Loucy (cell line): ENCODE data around the gene FRG1.
"Not testable (repeated sequence)": the region's sequence is repeated elsewhere in the genome, so short reads cannot be mapped to it uniquely, and the experiment has no call there.

ENCODE experiments used
- H2AFZ ChIP-seq: fragments of 200-600 bp; sonication (generic); 2 replicates; pipeline ENCODE4 v1.6.0; 2016; ENCODE audit warnings: antibody characterized with exemption, mild to moderate bottlenecking, low read length, moderate library complexity
- H3F3A ChIP-seq: fragments of 200-600 bp; 2 replicates; pipeline ENCODE4 v1.6.0; 2016; ENCODE audit warnings: antibody characterized with exemption, low read depth, mild to moderate bottlenecking
- H3K27me3 ChIP-seq: fragments of 200-600 bp; sonication (generic); 2 replicates; pipeline ENCODE4 v1.6.1; 2014; ENCODE audit warnings: low read length, mild to moderate bottlenecking; ENCODE audit not compliant: insufficient read depth, poor library complexity, severe bottlenecking
- H3K36me3 ChIP-seq: fragments of 200-600 bp; sonication (generic); 2 replicates; pipeline ENCODE4 v1.6.1; 2016; ENCODE audit warnings: low read length; ENCODE audit not compliant: insufficient read depth
- H3K4me1 ChIP-seq: fragments of 200-600 bp; sonication (generic); 2 replicates; pipeline ENCODE4 v1.5.1; 2014; ENCODE audit warnings: low read length, mild to moderate bottlenecking; ENCODE audit not compliant: insufficient read depth, poor library complexity, severe bottlenecking
- H3K4me2 ChIP-seq: fragments of 200-600 bp; sonication (generic); 2 replicates; pipeline ENCODE4 v1.6.0; 2014; ENCODE audit warnings: antibody characterized with exemption, low read length, low read depth, mild to moderate bottlenecking; ENCODE audit not compliant: poor library complexity, severe bottlenecking
- H3K4me3 ChIP-seq: fragments of 200-600 bp; sonication (generic); 2 replicates; pipeline ENCODE4 v1.5.1; 2014; ENCODE audit warnings: low read length, mild to moderate bottlenecking, mixed read lengths; ENCODE audit not compliant: poor library complexity, severe bottlenecking
- H3K79me2 ChIP-seq: fragments of 200-600 bp; sonication (generic); 2 replicates; pipeline ENCODE4 v1.6.1; 2014; ENCODE audit warnings: low read length; ENCODE audit not compliant: insufficient read depth
- H3K9ac ChIP-seq: fragments of 200-600 bp; sonication (generic); 2 replicates; pipeline ENCODE4 v1.6.0; 2014; ENCODE audit warnings: mild to moderate bottlenecking, low read depth, low read length, moderate library complexity; ENCODE audit not compliant: poor library complexity, severe bottlenecking
- H3K9me2 ChIP-seq: fragments of 200-600 bp; sonication (generic); replicated peaks from 2 replicates; pipeline ENCODE4 v1.6.1; 2016; ENCODE audit warnings: low read depth, low read length, mixed read lengths
- H3K9me3 ChIP-seq: fragments of 200-600 bp; sonication (generic); 2 replicates; pipeline ENCODE4 v1.6.1; 2014; ENCODE audit warnings: mild to moderate bottlenecking, antibody characterized with exemption, low read length, low read depth; ENCODE audit not compliant: insufficient read depth
- H4K20me1 ChIP-seq: fragments of 200-600 bp; sonication (generic); 2 replicates; pipeline ENCODE4 v1.6.0; 2014; ENCODE audit warnings: antibody characterized with exemption, low read length, mild to moderate bottlenecking; ENCODE audit not compliant: insufficient read depth, poor library complexity, severe bottlenecking
- EZH2phosphoT487 ChIP-seq: fragments of 200-600 bp; IDR thresholded peaks from 2 replicates; pipeline ENCODE4 v1.6.1; 2018; ENCODE audit warnings: antibody characterized with exemption, mild to moderate bottlenecking, moderate library complexity, borderline replicate concordance
- TF ChIP-seq, protein P1 (sequence below): fragments of 200-600 bp; sonication (generic); conservative IDR thresholded peaks from 2 replicates; pipeline ENCODE4 v1.5.1; 2014; ENCODE audit warnings: mild to moderate bottlenecking, antibody characterized with exemption, low read length

FRG1 gene

DNA sequence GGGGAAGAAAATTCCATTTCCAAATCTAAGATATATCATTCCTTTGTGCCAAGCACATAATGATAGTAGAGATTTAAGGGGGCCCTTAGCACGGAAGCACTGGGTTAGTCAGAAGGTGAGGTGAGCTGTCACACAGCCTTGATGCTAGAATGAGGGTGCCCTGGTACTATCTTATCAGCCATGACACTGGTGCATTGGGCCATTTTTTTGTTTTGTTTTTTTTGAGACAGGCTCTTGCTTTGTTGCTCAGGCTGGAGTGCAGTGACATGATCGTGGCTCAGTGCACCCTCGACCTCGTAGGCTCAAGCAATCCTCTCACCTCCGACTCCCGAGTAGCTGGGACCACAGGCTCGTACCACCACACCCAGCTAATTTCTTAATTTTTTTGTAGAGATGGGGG, 7.8 kb downstream of the FRG1 start:
- not testable (repeated sequence) for H3K9ac ChIP-seq, H3K9me3 ChIP-seq, H3K4me3 ChIP-seq, H3K4me2 ChIP-seq, H3K36me3 ChIP-seq, H3K9me2 ChIP-seq, H2AFZ ChIP-seq, H4K20me1 ChIP-seq, H3F3A ChIP-seq, H3K27me3 ChIP-seq
- Histone ChIP-seq H3K79me2 (peaks cover 30% of the 10 kb centered on the region), H3K4me1 (peaks cover 22% of the 10 kb centered on the region)

DNA sequence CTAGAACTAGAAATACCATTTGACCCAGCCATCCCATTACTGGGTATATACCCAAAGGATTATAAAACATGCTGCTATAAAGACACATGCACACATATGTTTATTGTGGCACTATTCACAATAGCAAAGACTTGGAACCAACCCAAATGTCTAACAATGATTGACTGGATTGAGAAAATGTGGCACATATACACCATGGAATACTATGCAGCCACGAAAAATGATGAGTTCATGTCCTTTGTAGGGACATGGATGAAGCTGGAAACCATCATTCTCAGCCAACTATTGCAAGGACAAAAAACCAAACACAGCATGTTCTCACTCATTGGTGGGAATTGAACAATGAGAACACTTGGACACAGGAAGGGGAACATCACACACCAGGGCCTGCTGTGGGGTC, 28.6 kb downstream of the FRG1 start:
- H3K9ac ChIP-seq, H4K20me1 ChIP-seq, H2AFZ ChIP-seq, H3K79me2 ChIP-seq, H3K4me3 ChIP-seq, H3K36me3 ChIP-seq, H3K9me3 ChIP-seq, H3K4me1 ChIP-seq, H3K9me2 ChIP-seq, H3F3A ChIP-seq, H3K27me3 ChIP-seq, H3K4me2 ChIP-seq: not testable (repeated sequence)

DNA sequence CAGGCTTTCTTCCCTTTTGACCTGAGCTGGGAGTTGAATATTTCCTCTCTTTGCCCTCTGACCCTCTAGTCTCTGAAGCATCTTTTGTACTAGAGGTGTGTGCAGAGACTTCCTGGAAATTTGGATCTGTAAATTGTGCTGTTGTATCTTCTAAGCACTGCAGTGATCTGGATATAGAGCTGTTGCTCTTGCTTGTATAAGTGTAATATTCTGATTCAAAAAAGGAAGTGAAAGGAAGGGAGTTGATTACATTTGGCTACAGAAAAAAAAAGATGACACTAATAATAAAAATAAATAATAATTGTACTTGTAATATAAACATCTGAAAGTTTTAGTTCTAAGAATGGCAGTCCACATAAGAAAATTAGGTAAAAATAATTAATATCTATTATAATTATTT, 33.0 kb downstream of the FRG1 start:
- H3K4me1 ChIP-seq = no peaks in the 10 kb centered on the region
- no peaks in the 10 kb centered on the region for H4K20me1 ChIP-seq
- no peaks in the 10 kb centered on the region for H3K36me3 ChIP-seq
- peak overlapping the region; percentile 43; the same call in 1 of the 2 replicates for H2AFZ ChIP-seq
- H3K79me2 ChIP-seq = no peaks in the 10 kb centered on the region
- H3K4me2 ChIP-seq = no peak overlapping the region
- no peaks in the 10 kb centered on the region for H3K9me2 ChIP-seq
- H3F3A ChIP-seq = no peaks in the 10 kb centered on the region
- no peak for TF ChIP-seq EZH2phosphoT487
- TF ChIP-seq, protein P1, sequence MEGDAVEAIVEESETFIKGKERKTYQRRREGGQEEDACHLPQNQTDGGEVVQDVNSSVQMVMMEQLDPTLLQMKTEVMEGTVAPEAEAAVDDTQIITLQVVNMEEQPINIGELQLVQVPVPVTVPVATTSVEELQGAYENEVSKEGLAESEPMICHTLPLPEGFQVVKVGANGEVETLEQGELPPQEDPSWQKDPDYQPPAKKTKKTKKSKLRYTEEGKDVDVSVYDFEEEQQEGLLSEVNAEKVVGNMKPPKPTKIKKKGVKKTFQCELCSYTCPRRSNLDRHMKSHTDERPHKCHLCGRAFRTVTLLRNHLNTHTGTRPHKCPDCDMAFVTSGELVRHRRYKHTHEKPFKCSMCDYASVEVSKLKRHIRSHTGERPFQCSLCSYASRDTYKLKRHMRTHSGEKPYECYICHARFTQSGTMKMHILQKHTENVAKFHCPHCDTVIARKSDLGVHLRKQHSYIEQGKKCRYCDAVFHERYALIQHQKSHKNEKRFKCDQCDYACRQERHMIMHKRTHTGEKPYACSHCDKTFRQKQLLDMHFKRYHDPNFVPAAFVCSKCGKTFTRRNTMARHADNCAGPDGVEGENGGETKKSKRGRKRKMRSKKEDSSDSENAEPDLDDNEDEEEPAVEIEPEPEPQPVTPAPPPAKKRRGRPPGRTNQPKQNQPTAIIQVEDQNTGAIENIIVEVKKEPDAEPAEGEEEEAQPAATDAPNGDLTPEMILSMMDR = no peak
- H3K27me3 ChIP-seq = no peaks in the 10 kb centered on the region
- H3K9ac ChIP-seq = no peak overlapping the region
- H3K4me3 ChIP-seq = no peak overlapping the region
- H3K9me3 ChIP-seq = no peaks in the 10 kb centered on the region

DNA sequence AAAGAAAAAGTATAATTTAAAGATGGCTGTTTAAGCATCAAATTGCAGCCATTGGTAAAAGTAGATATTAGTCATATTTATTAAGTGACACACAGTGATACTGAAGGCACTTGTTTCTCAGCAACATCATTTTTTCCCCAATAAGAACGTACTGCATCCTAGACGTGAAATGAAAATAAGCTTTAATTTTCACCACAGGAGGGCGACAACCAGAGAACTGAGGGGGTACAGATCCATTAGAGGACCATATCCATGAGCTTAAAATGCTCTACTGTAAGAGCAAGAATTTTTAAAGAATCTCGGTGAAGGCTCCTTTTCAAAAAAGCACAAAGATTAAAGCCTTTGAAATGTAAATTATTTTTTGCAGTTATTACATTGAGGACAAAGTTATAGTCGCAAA, 33.4 kb downstream of the FRG1 start:
- Histone ChIP-seq H4K20me1 (no peaks in the 10 kb centered on the region), H2AFZ (no peak overlapping the region)

More for the DNA sequence above, 33.4 kb downstream of the FRG1 start:
- H3K79me2 ChIP-seq = no peaks in the 10 kb centered on the region
- H3F3A ChIP-seq = no peaks in the 10 kb centered on the region
- no peaks in the 10 kb centered on the region for H3K9me3 ChIP-seq
- H3K4me3 ChIP-seq = no peak overlapping the region
- H3K27me3 ChIP-seq = no peaks in the 10 kb centered on the region
- H3K9me2 ChIP-seq = no peaks in the 10 kb centered on the region
- H3K9ac ChIP-seq = no peak overlapping the region
- TF ChIP-seq, protein P1 = peak; percentile 74
- no peak for TF ChIP-seq EZH2phosphoT487
- H3K4me1 ChIP-seq = no peaks in the 10 kb centered on the region
- H3K4me2 ChIP-seq = no peak overlapping the region
- no peaks in the 10 kb centered on the region for H3K36me3 ChIP-seq
